HUES48 (cell line): ENCODE measurements around the gene FAM131C.

Experiments used
- H3K27ac ChIP-seq: one replicate; pipeline ENCODE4 v1.7.0; 2013; ENCODE audit warnings: low read depth, low read length, inconsistent platforms
- H3K27me3 ChIP-seq: 2 replicates; pipeline ENCODE4 v1.6.1; 2013; ENCODE audit warnings: mild to moderate bottlenecking, low read length; ENCODE audit not compliant: control insufficient read depth, insufficient read depth
- H3K36me3 ChIP-seq: 2 replicates; pipeline ENCODE4 v1.6.1; 2013; ENCODE audit warnings: low read length; ENCODE audit not compliant: control insufficient read depth, insufficient read depth
- H3K4me1 ChIP-seq: 2 replicates; pipeline ENCODE4 v1.6.1; 2013; ENCODE audit warnings: mild to moderate bottlenecking, low read length; ENCODE audit not compliant: control insufficient read depth, insufficient read depth
- H3K4me3 ChIP-seq: 2 replicates; pipeline ENCODE4 v1.5.1; 2013; ENCODE audit warnings: mild to moderate bottlenecking, low read depth, low read length
- H3K9ac ChIP-seq: 2 replicates; pipeline ENCODE4 v1.6.1; 2013; ENCODE audit warnings: mild to moderate bottlenecking, low read depth, low read length, moderate library complexity
- H3K9me3 ChIP-seq: 2 replicates; pipeline ENCODE4 v1.6.1; 2013; ENCODE audit warnings: low read length; ENCODE audit not compliant: control insufficient read depth, insufficient read depth

Gene FAM131C

GRCh38 chr1:16019644-16020277, 53.7 kb downstream of the FAM131C start:
- Histone ChIP-seq H3K9me3 (no peaks in the 10 kb centered on the region), H3K9ac (no peak overlapping the region), H3K36me3 (no peaks in the 10 kb centered on the region), H3K27me3 (peaks cover 10% of the 10 kb centered on the region), H3K4me1 (peaks cover 14% of the 10 kb centered on the region; the same call in 1 of the 2 replicates), H3K4me3 (no peak overlapping the region), H3K27ac (no peak overlapping the region)

GRCh38 chr1:16018749-16019643, 54.5 kb downstream of the FAM131C start:
- H3K27me3 ChIP-seq: peaks cover 10% of the 10 kb centered on the region
- no peak overlapping the region for H3K4me3 ChIP-seq
- no peaks in the 10 kb centered on the region for H3K36me3 ChIP-seq
- no peak overlapping the region for H3K9ac ChIP-seq
- no peak overlapping the region for H3K27ac ChIP-seq
- H3K9me3 ChIP-seq: no peaks in the 10 kb centered on the region
- peaks cover 22% of the 10 kb centered on the region; the same call in 1 of the 2 replicates for H3K4me1 ChIP-seq

- Histone ChIP-seq H3K27ac (no peak overlapping the region), H3K9ac (no peak overlapping the region), H3K4me3 (no peak overlapping the region)
Observed at GRCh38 chr1:16018308-16018707, 55.1 kb downstream of the FAM131C start.

GRCh38 chr1:16017461-16018303, 55.8 kb downstream of the FAM131C start, which contains the start of gene HSPB7:
TSS of gene HSPB7 (minus strand) at chr1:16018043. CDS start at chr1:16017963, 80 bp downstream.
- Histone ChIP-seq H3K36me3 (no peaks in the 10 kb centered on the region), H3K9ac (no peak within 1 kb of the TSS), H3K4me3 (no peak within 1 kb of the TSS), H3K9me3 (no peaks in the 10 kb centered on the region), H3K4me1 (peaks cover 29% of the 10 kb centered on the region; the same call in 1 of the 2 replicates), H3K27me3 (peaks cover 10% of the 10 kb centered on the region), H3K27ac (no peak within 1 kb of the TSS)

More at GRCh38 chr1:16018308-16018707, 55.1 kb downstream of the FAM131C start:
- Histone ChIP-seq H3K9me3 (no peaks in the 10 kb centered on the region), H3K36me3 (no peaks in the 10 kb centered on the region), H3K4me1 (peaks cover 29% of the 10 kb centered on the region; the same call in 1 of the 2 replicates), H3K27me3 (peaks cover 10% of the 10 kb centered on the region)

GRCh38 chr1:16017076-16017460, 56.4 kb downstream of the FAM131C start:
- H3K27ac ChIP-seq: no peak overlapping the region
- H3K9ac ChIP-seq: no peak overlapping the region
- peaks cover 5% of the 10 kb centered on the region for H3K27me3 ChIP-seq
- no peaks in the 10 kb centered on the region for H3K9me3 ChIP-seq
- H3K4me1 ChIP-seq: peaks cover 29% of the 10 kb centered on the region
- no peaks in the 10 kb centered on the region for H3K36me3 ChIP-seq
- no peak overlapping the region for H3K4me3 ChIP-seq

- Histone ChIP-seq H3K27me3 (no peaks in the 10 kb centered on the region; the same call in 1 of the 2 replicates), H3K9ac (no peak overlapping the region), H3K4me3 (no peak overlapping the region), H3K4me1 (peaks cover 29% of the 10 kb centered on the region), H3K27ac (no peak overlapping the region), H3K9me3 (no peaks in the 10 kb centered on the region), H3K36me3 (no peaks in the 10 kb centered on the region)
Observed at GRCh38 chr1:16015960-16016901, 57.2 kb downstream of the FAM131C start.

GRCh38 chr1:16015491-16015890, 58.0 kb downstream of the FAM131C start:
- Histone ChIP-seq H3K9ac (no peak overlapping the region), H3K36me3 (no peaks in the 10 kb centered on the region), H3K9me3 (no peaks in the 10 kb centered on the region), H3K4me1 (peaks cover 29% of the 10 kb centered on the region), H3K27ac (no peak overlapping the region), H3K4me3 (no peak overlapping the region), H3K27me3 (no peaks in the 10 kb centered on the region; the same call in 1 of the 2 replicates)

- Histone ChIP-seq H3K27ac (no peak overlapping the region), H3K27me3 (no peaks in the 10 kb centered on the region), H3K4me1 (peaks cover 29% of the 10 kb centered on the region), H3K4me3 (no peak overlapping the region), H3K9ac (no peak overlapping the region), H3K9me3 (no peaks in the 10 kb centered on the region), H3K36me3 (no peaks in the 10 kb centered on the region)
Observed at GRCh38 chr1:16014509-16015482, 58.7 kb downstream of the FAM131C start.

- no peaks in the 10 kb centered on the region for H3K27me3 ChIP-seq
- H3K36me3 ChIP-seq: no peaks in the 10 kb centered on the region
- no peaks in the 10 kb centered on the region for H3K9me3 ChIP-seq
- H3K4me1 ChIP-seq: peaks cover 29% of the 10 kb centered on the region
- H3K27ac ChIP-seq: no peak overlapping the region
- 0 out of 2 replicates have a peak overlapping the region, but pooled peaks have one; percentile 41 for H3K4me3 ChIP-seq
- no peak overlapping the region for H3K9ac ChIP-seq
Observed at GRCh38 chr1:16013908-16014258, 59.6 kb downstream of the FAM131C start.
